T-cell (primary cell): ENCODE results near the gene TUBE1. TPM values are rescaled to one million over a fixed set of nuclear protein-coding genes. Genes with fewer than 3 reads are reported as not detected.

Source experiments
- ATAC-seq, 4 experiments: fragments of 200-7000 bp in 3 of 4; fragments of 150-1000 bp in 1 of 4; cut with Tn5 transposase; replicated peaks in 1 of 4; 1 replicate in 3 of 4; 2 replicates in 1 of 4; pipeline ENCODE4 v1.10.0; 2021; ENCODE audit warnings: moderate library complexity in 3 of 4, mild to moderate bottlenecking in 2 of 4, moderate number of reproducible peaks in 1 of 4
- CTCF ChIA-PET, 2 donors: fragments of 300-600 bp; sonication (Branson Sonifier 250); formaldehyde crosslinking; loops; one replicate each; lab custom pipeline; 2022; ENCODE audit warnings: antibody characterized with exemption in 2 of 2; lab: Charles Lee
- POLR2A ChIA-PET, 2 donors: fragments of 300-600 bp; sonication (Branson Sonifier 250); formaldehyde crosslinking; loops; one replicate each; lab custom pipeline; 2022; ENCODE audit warnings: antibody characterized with exemption in 2 of 2; lab: Charles Lee
- DNase-seq, 35 experiments: peaks; one replicate each; pipeline versions ENCODE4 v3.0.0 to v3.0.0-alpha.2; 2013 to 2023
- H3K27ac ChIP-seq: one replicate; pipeline ENCODE4 v1.5.1; 2013; ENCODE audit warnings: low read length
- H3K27me3 ChIP-seq, 2 experiments: replicated peaks in 1 of 2; 1 replicate in 1 of 2; 2 replicates in 1 of 2; pipeline versions ENCODE4 v1.6.1 to v1.7.0; 2013; ENCODE audit warnings: low read length in 1 of 2, mixed read lengths in 1 of 2; ENCODE audit not compliant: control insufficient read depth in 2 of 2, insufficient read depth in 2 of 2; ENCODE audit errors: extremely low read depth in 1 of 2
- H3K36me3 ChIP-seq, 2 donors: 1 replicate in 1 of 2; 2 replicates in 1 of 2; pipeline versions ENCODE4 v1.6.1 to v1.7.0; 2013; ENCODE audit warnings: low read length in 1 of 2; ENCODE audit not compliant: control insufficient read depth in 2 of 2, insufficient read depth in 1 of 2; ENCODE audit errors: extremely low read depth in 1 of 2
- H3K4me1 ChIP-seq, 2 experiments: 1 replicate in 1 of 2; 2 replicates in 1 of 2; pipeline versions ENCODE4 v1.6.1 to v1.7.0; 2013; ENCODE audit warnings: low read length in 2 of 2, mixed read lengths in 1 of 2; ENCODE audit not compliant: insufficient read depth in 2 of 2, control insufficient read depth in 1 of 2; ENCODE audit errors: extremely low read depth in 1 of 2
- H3K4me3 ChIP-seq, 2 donors: 1 replicate in 1 of 2; 2 replicates in 1 of 2; pipeline versions ENCODE4 v1.5.1 to v1.7.0; 2013; ENCODE audit warnings: mild to moderate bottlenecking in 2 of 2, low read length in 1 of 2, moderate library complexity in 1 of 2; ENCODE audit not compliant: control insufficient read depth in 1 of 2; ENCODE audit errors: extremely low read depth in 1 of 2
- H3K9me3 ChIP-seq: 2 replicates; pipeline ENCODE4 v1.7.0; 2013
- H3K27ac Mint-ChIP-seq, 2 donors: one replicate each; pipeline ENCODE4 v1.8.0; 2020 to 2021; ENCODE audit warnings: mild to moderate bottlenecking in 2 of 2, mixed read lengths in 2 of 2
- H3K27me3 Mint-ChIP-seq, 2 donors: one replicate each; pipeline ENCODE4 v1.8.0; 2021 to 2022; ENCODE audit warnings: mixed read lengths in 2 of 2
- H3K36me3 Mint-ChIP-seq: one replicate; pipeline ENCODE4 v1.8.0; 2021; ENCODE audit warnings: mixed read lengths
- H3K4me1 Mint-ChIP-seq, 3 donors: one replicate each; pipeline ENCODE4 v1.8.0; 2020 to 2022; ENCODE audit warnings: mixed read lengths in 3 of 3, mild to moderate bottlenecking in 1 of 3
- H3K4me3 Mint-ChIP-seq, 3 donors: one replicate each; pipeline ENCODE4 v1.8.0; 2020 to 2022; ENCODE audit warnings: mild to moderate bottlenecking in 3 of 3, mixed read lengths in 3 of 3, moderate library complexity in 3 of 3
- H3K9me3 Mint-ChIP-seq, 3 donors: one replicate each; pipeline ENCODE4 v1.8.0; 2020 to 2022; ENCODE audit warnings: mixed read lengths in 3 of 3
- WGBS: methylation state at CpG from one replicate; pipeline ENCODE4 v1.1.5; 2013; ENCODE audit warnings: missing lambda C conversion rate; ENCODE audit not compliant: insufficient coverage; 5-methylcytosine and 5-hydroxymethylcytosine counted together
- total RNA-seq, 35 experiments: library from RNA in 6 of 35; stranded (reverse) in 6 of 35; fragments of 120-200 nt in 1 of 35; gene quantifications; one replicate each; pipeline versions ENCODE4 v1.2.1 to v1.2.4 and lab custom pipeline; 2013 to 2026

Gene TUBE1
- total RNA-seq, 5 donors from 2014 or later (not counting 1 experiment from before 2014, with no cell fraction given), result 26.8 to 40.9 (median 33.6) TPM

- CTCF ChIA-PET, result interaction anchor here in 1 of 2 donors (0.7 kb wide), 1 partner anchor 12 kb away, joined by 3 read pairs; no protein-coding TSS in a partner anchor
Observed at GRCh38 chr6:112030206-112030960, 56.9 kb downstream of the TUBE1 start.

DNA sequence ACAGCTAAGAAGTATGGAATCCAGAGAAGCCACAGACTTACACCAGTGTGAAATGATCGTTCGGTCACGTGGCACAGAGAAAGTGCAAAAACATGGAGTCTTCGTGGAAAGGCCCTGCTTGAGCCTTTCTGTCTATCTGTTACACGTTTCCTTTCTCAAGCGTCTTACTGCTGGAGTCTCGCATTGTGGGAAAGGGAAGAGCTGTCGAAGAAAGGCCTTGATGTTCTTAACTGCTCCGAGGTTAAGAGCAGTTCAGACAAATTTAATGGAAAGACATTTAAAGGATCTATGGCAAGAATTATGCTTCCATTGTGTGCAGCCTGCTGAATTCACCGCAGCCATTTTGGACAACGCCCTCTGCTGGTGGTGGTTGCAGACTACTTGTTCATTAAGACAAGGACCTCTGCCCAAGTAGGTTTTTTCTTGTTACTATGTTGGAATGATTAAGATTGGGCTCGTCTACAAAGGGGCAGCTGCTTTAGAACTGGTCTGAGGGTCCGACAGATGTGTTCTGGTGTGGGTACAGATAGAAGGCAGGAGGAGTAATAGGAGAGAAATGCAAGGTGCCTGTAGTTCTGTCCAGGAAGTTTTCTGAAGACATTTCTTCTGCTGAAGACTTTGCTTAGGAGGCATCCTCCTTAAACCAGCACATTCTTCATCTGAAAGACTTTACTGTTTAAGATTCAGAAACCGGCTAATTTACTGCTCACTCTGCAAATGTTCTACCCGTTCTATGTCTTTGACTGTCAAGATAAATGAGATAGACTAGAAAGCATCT lies 58.0 kb downstream of the TUBE1 start:
- WGBS, result 64% methylated on average over 15 of the region's 15 CpGs
- no peaks in the 10 kb centered on the region for H3K9me3 ChIP-seq
- ChIA-PET CTCF (interaction anchor here (0.5 to 2.2 kb wide), 9 partner anchors 9 to 319 kb away, joined by 3 to 19 read pairs (median 5); no protein-coding TSS in a partner anchor), POLR2A (interaction anchor here in 1 of 2 donors (0.6 kb wide), 1 partner anchor 14 kb away, joined by 8 read pairs; no protein-coding TSS in a partner anchor)
- Mint-ChIP-seq H3K27me3 (no peaks in the 10 kb centered on the region), H3K36me3 (peaks cover 4% of the 10 kb centered on the region), H3K4me1 (peaks cover 69 to 80% (median 74%) of the 10 kb centered on the region in 3 donors), H3K4me3 (peak overlapping the region; percentile 10 to 60 (median 35)), H3K9me3 (peaks cover 0 to 5% (median 5%) of the 10 kb centered on the region in 3 donors), H3K27ac (peak overlapping the region; percentile 99)
- H3K27ac ChIP-seq, result peak overlapping the region; percentile 91
- H3K27me3 ChIP-seq, result no peaks in the 10 kb centered on the region
- DNase-seq (peak in 31 of 35 experiments; percentile 9 to 78 (median 45)), ATAC-seq (no peak)
- H3K4me3 ChIP-seq, result no peak overlapping the region
- H3K4me1 ChIP-seq, result peaks cover 53 to 65% of the 10 kb centered on the region in 2 experiments
- no peaks in the 10 kb centered on the region for H3K36me3 ChIP-seq

More at GRCh38 chr6:112030206-112030960, 56.9 kb downstream of the TUBE1 start:
- no peaks in the 10 kb centered on the region for H3K9me3 ChIP-seq
- no peak overlapping the region for H3K4me3 ChIP-seq
- H3K4me3 Mint-ChIP-seq, result peak overlapping the region in 1 of 3 donors; percentile 60
- H3K27me3 ChIP-seq, result no peaks in the 10 kb centered on the region
- H3K36me3 Mint-ChIP-seq, result no peaks in the 10 kb centered on the region
- H3K4me1 ChIP-seq, result peaks cover 62 to 75% of the 10 kb centered on the region in 2 experiments
- DNase-seq (no peak), ATAC-seq (no peak)
- POLR2A ChIA-PET, result no interaction called here
- H3K9me3 Mint-ChIP-seq, result no peaks in the 10 kb centered on the region
- WGBS, result 100% methylated on average over 3 of the region's 7 CpGs
- H3K36me3 ChIP-seq, result no peaks in the 10 kb centered on the region
- H3K27ac Mint-ChIP-seq, result peak overlapping the region; percentile 99
- H3K27me3 Mint-ChIP-seq, result no peaks in the 10 kb centered on the region
- H3K27ac ChIP-seq, result no peak overlapping the region
- H3K4me1 Mint-ChIP-seq, result peaks cover 76 to 84% (median 81%) of the 10 kb centered on the region in 3 donors

GRCh38 chr6:112027942-112028674 lies 59.2 kb downstream of the TUBE1 start:
- Histone ChIP-seq H3K27me3 (no peaks in the 10 kb centered on the region), H3K9me3 (no peaks in the 10 kb centered on the region), H3K4me1 (peaks cover 46 to 55% of the 10 kb centered on the region in 2 experiments), H3K36me3 (no peaks in the 10 kb centered on the region), H3K4me3 (peak overlapping the region in 1 of 2 donors; percentile 48), H3K27ac (peak overlapping the region; percentile 91)
- peaks cover 11% of the 10 kb centered on the region for H3K36me3 Mint-ChIP-seq
- H3K27me3 Mint-ChIP-seq, result no peaks in the 10 kb centered on the region
- no CpG with 5 or more reads among the region's 3 CpGs for WGBS
- H3K27ac Mint-ChIP-seq, result peak overlapping the region; percentile 99
- ATAC-seq, result peak; percentile 97 to 99 (median 98)
- peaks cover 59 to 72% (median 66%) of the 10 kb centered on the region in 3 donors for H3K4me1 Mint-ChIP-seq
- ChIA-PET CTCF (interaction anchor here (0.6 to 2.2 kb wide), 9 partner anchors 8 to 318 kb away, joined by 3 to 19 read pairs (median 4); no protein-coding TSS in a partner anchor), POLR2A (interaction anchor here (0.5 to 1.1 kb wide), 6 partner anchors 13 to 1005 kb away, joined by 3 to 4 read pairs (median 3); partner anchors contain the start of genes FAM229B (in 1 of the 2) and TUBE1 (in 1 of the 2))
- peak overlapping the region; percentile 49 to 68 (median 60) for H3K4me3 Mint-ChIP-seq
- peaks cover 0 to 13% (median 7%) of the 10 kb centered on the region in 3 donors for H3K9me3 Mint-ChIP-seq
- peak in 33 of 35 experiments; percentile 14 to 86 (median 53) for DNase-seq

DNA sequence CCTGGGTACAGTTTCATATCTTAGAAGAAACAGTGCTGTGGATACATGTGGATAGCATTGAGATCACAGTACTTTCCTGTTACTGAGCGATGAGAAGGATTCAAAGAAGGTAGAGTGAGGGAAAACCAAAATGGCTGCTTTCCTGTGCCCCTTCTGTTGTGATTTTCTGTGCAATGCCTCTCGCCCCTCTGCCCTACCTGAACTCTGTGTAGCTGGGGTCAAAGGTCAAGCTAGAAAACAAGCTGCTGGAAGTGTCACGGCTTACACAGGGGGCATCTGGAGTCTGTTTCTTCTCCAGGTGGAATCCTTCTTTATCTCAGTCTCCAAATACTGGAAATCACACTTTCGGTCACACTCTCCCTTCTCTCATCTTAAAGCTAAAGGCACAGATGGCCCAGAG lies 60.3 kb downstream of the TUBE1 start:
- CTCF ChIA-PET, result interaction anchor here (0.7 to 2.2 kb wide), 5 partner anchors 10 to 317 kb away, joined by 3 to 17 read pairs (median 3); no protein-coding TSS in a partner anchor
- no peak overlapping the region for H3K4me3 ChIP-seq

DNA sequence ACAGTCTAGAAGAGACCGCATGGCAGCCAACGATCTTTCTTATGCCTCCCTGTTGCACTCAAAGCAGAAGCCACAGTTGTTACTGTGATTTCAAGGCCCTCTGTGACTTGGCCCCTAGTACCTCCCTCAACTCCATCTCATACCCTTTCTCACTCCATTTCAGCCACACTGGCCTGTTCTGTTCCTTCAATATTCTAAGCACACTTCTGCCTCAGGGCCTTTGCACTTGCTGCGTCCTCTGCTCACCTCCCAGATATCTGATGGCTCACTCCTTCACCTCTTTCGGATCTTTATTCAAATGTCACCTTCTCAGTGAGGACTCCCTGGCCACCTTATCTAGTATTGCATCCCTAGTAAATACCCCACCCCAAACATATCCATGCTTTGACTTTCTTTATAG lies 62.8 kb downstream of the TUBE1 start:
- no peak for ATAC-seq
- ChIA-PET POLR2A (no interaction called here), CTCF (interaction anchor here (0.6 to 1.0 kb wide), 2 partner anchors 15 to 16 kb away, joined by 3 to 5 read pairs; no protein-coding TSS in a partner anchor)
- H3K27ac Mint-ChIP-seq, result peak overlapping the region; percentile 23 to 68
- H3K27me3 Mint-ChIP-seq, result no peaks in the 10 kb centered on the region
- Histone ChIP-seq H3K4me1 (peaks cover 27 to 30% of the 10 kb centered on the region in 2 experiments), H3K27me3 (no peaks in the 10 kb centered on the region), H3K4me3 (no peak overlapping the region), H3K27ac (no peak overlapping the region), H3K36me3 (no peaks in the 10 kb centered on the region), H3K9me3 (no peaks in the 10 kb centered on the region)
- WGBS, result 100% methylated on average over 4 of the region's 4 CpGs
- H3K36me3 Mint-ChIP-seq, result peaks cover 11% of the 10 kb centered on the region
- DNase-seq, result no peak
- H3K9me3 Mint-ChIP-seq, result peaks cover 0 to 13% (median 7%) of the 10 kb centered on the region in 3 donors
- no peak overlapping the region for H3K4me3 Mint-ChIP-seq
- H3K4me1 Mint-ChIP-seq, result peaks cover 40 to 62% (median 57%) of the 10 kb centered on the region in 3 donors

More for the DNA sequence above, 60.3 kb downstream of the TUBE1 start:
- peaks cover 43 to 51% of the 10 kb centered on the region in 2 experiments for H3K4me1 ChIP-seq
- Mint-ChIP-seq H3K4me1 (peaks cover 61 to 77% (median 70%) of the 10 kb centered on the region in 3 donors), H3K9me3 (peaks cover 0 to 13% (median 7%) of the 10 kb centered on the region in 3 donors), H3K4me3 (peak overlapping the region in 1 of 3 donors; percentile 60), H3K27ac (peak overlapping the region; percentile 99), H3K36me3 (peaks cover 11% of the 10 kb centered on the region), H3K27me3 (no peaks in the 10 kb centered on the region)
- no peaks in the 10 kb centered on the region for H3K9me3 ChIP-seq
- POLR2A ChIA-PET, result interaction anchor here (0.6 to 2.0 kb wide), 3 partner anchors 9 to 806 kb away, joined by 4 to 9 read pairs (median 8); partner anchors contain the start of genes FAM229B (in 1 of the 2) and TUBE1 (in 1 of the 2)
- no peaks in the 10 kb centered on the region for H3K27me3 ChIP-seq
- no peak for DNase-seq
- 80% methylated on average over 3 of the region's 4 CpGs for WGBS
- no peaks in the 10 kb centered on the region for H3K36me3 ChIP-seq
- H3K27ac ChIP-seq, result peak overlapping the region; percentile 91
- ATAC-seq, result no peak
